SK-N-MC (cell line): ENCODE data around the gene LDLRAD1.

Source experiments
- FOXP2 ChIP-seq: optimal IDR thresholded peaks from 2 replicates; pipeline ENCODE3; 2011; ENCODE audit warnings: mild to moderate bottlenecking, moderate library complexity; ENCODE audit not compliant: insufficient read depth; ENCODE audit errors: extremely low read length, control extremely low read depth
- POLR2AphosphoS5 ChIP-seq: IDR thresholded peaks from 2 replicates; pipeline ENCODE4 v1.6.1; 2012; ENCODE audit warnings: mild to moderate bottlenecking, low read depth, low read length, borderline replicate concordance

DNA sequence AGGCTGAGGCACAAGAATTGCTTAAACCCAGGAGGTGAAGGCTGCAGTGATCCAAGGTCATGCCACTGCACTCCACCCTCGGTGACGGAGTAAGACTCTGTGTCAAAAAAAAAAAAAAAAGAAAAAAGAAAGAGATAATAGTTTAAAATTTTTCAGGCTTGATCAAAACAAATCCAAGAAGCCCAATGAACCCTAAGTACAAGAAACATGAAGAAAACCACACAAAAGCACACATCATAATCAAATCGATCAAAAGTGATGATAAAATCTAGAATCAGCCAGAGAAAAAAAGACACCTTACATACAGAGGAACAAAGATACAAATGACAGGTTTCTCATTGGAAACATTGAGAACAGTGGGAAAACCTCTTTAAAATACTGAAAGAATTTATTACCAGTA is 31.5 kb downstream of the LDLRAD1 start:
- TF ChIP-seq POLR2AphosphoS5 (no peak), FOXP2 (no peak)
